Brain pericyte (primary cell): ENCODE data around the gene RNF208.
"Not testable (repeated sequence)": the region's sequence is repeated elsewhere in the genome, so short reads cannot be mapped to it uniquely, and the experiment has no call there.

Experiments
- DNase-seq: peaks from one replicate; pipeline ENCODE4 v3.0.0-alpha.2; 2012; ENCODE audit warnings: low read depth, low spot score

Gene RNF208

DNA sequence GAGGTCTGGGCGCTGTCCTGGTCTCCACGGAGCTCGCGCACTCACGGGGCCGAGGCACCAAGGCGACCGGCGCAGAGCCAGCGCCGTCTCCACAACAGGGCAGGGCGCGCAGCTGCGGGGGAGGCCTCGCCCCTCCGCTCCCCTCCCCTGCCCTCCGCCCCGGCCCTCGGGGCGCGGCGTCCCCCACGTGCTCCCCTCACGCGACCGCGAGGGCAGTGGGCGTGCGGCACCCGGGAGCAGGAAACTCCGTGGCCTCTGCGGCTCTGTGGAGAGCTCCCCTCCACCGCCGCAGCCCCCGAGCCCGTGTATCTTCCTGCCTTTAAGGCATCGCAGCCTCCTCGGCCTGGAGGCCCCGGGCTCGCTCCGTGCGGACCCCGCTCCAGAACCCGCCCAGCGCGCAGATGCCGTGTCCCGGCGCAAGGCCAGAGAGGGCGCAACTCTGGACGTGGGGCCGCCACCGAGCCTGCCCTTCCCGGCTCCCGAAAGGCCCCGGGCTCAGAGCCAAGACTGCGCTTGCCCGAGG, 18.3 kb upstream of the RNF208 start:
- DNase-seq = no peak

DNA sequence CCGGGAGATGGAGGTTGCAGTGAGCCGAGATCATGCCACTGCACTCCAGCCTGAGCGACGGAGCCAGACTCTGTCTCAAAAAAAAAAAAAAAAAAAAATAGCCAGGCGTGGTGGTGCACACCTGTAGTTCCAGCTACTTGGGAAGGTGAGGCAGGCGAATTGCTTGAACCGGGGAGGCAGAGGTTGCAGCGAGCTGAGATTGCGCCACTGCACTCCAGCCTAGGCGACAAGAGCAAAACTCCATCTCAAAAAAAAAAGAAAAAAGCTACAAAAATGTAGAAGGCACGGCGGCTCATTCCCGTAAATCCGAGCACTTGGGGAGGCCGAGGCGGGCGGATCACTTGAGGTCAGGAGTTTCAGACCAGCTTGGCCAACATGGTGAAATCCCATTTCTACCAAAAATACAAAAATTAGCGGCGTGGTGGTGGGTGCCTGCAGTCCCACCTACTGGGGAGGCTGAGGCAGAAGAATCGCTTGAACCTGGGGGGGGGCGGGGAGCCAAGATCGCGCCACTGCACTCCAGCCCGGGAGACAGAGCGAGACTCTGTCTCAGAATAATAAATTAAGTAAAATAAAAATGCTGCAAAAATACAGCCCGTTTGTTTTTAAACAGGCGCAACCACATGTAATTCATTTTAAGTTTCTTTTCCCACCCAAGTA, 17.6 kb upstream of the RNF208 start:
- DNase-seq = not testable (repeated sequence)

DNA sequence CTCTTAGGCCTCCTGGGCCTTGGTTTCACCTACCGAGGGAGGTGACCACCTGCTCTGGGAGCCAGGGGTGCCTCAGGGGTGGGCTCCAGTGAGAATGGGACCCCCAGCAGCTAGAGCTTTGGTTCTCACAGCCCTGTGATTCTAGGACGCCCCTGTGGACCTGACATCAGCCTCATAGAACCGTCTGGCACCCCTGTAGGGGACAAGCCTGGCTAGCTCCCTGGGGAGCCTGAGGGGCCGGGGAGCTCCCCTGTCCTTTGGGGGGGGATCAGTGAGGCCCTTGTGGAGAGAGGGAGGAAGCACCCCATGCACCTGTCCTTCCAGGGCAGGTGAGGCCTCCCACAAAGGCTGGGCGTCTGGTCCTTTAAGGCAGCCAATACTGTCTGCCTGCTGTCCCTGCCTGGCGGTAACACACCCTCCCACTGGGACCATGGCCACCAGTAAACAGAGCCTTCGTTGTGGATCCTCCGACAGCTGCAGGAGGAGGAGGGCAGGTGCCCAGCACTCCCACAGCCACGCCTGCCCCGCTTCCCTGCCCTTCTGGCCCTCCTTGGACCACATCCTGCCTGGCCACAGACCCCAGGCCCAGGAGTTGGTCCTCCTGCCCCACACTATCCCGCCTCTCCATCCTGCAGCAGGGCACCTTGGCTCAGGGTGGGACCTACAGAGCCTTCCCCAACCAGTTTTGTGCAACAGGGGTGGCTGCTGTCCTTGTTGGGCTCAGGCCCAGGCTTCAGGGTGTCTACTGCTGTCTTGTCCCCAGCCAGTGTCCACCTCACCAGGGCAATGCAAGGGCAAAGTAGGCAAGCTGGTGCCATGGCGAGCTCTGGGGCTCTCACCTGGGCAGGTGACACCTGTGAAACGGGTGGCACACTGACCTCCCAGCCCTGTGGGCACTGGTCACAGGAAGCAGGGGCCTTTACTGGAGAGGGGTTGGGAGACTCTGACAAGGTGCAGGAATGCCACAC, 16.0 kb upstream of the RNF208 start:
- no peak for DNase-seq

DNA sequence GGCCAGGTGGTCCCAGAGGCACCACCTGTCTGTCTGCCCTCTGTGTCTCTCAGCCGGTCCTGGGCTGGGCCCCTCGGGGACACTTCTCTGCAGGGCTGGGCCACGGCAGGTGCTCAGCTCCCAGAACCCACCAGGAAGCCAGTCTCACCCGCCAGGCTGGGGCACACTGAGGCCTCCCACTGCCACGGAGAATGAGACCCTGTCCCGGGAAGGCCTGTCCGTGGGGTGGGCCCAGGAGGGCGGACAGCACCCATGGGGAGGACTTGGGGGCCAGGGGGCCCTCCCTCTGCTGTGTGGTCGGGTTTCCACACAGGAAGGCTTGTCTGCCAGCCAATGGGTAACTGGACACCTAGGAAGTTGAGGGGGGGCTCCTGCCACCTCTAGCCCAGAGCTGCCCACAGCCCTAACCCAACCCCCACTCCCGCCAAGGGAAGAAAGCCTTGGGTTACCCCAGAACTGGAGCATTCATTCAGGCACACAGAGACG, 14.9 kb upstream of the RNF208 start:
- no peak for DNase-seq

DNA sequence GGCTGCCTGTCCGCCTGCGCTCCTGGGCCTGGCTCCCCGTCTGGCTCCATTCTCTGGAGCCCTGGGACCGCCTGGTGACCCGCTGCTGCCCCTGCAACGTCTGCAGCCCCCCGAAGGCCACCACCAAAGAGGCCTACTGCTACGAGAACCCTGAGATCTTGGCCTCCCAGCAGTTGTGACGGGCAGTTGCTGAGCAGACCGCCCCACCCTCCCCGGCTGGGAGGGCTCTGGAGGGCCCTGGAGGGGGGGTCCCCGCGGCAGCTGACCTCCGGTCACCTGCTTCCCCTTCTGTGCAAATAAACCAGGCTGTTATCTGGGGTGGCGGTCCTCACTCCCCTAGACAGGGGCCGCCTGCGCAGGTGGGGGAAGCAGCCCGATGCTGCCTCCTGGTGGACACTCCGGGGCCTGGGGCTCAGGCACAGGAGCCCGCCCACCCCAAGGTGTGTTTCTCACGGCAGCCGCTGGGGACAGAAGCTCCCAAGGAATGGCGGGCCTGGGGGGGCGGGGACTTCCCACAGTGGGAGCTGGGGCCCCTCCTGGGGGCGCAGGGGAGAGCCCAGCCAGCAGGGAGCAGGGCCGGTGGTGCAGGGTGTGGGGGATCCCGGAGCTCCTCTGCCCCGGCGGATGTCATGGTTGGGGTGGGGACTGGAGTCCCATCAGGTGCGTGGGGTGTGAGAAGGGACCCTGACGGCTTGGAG, 14.3 kb upstream of the RNF208 start:
- DNase-seq = no peak

DNA sequence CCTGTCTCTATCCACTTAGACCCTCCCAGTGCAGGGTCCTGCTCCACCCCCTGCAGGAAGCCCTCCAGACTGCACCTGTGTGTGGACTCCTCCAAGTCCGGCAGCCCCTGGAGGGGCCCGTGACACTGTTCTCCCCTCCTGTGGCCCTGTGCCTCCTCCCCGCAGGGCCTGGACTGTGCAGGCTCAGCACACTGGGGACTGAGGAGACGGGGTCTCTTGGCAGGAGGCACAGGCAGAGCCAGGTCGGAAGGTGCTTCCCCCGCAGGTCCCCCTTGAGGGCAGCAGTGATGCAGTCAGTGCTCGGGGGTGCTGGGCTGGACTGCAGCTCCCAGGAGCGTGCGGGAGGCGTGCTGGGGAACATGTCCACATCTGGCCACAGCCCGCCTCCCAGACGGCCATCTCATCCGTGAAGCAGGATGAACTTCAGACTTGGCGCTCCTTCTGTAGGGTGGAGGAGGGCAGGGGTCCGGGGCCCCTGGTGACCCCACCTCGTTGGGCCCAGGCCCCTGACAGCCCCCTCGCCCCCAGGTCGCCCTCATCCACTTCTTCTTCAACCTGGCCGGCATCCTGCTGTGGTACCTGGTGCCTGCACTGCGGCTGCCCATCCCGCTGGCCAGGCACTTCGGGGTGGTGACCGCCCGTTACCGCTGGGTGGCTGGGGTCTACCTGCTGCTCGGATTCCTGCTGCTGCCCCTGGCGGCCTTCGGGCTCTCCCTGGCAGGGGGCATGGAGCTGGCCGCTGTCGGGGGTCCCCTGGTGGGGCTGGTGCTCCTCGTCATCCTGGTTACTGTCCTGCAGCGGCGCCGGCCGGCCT, 13.6 kb upstream of the RNF208 start:
- no peak for DNase-seq

DNA sequence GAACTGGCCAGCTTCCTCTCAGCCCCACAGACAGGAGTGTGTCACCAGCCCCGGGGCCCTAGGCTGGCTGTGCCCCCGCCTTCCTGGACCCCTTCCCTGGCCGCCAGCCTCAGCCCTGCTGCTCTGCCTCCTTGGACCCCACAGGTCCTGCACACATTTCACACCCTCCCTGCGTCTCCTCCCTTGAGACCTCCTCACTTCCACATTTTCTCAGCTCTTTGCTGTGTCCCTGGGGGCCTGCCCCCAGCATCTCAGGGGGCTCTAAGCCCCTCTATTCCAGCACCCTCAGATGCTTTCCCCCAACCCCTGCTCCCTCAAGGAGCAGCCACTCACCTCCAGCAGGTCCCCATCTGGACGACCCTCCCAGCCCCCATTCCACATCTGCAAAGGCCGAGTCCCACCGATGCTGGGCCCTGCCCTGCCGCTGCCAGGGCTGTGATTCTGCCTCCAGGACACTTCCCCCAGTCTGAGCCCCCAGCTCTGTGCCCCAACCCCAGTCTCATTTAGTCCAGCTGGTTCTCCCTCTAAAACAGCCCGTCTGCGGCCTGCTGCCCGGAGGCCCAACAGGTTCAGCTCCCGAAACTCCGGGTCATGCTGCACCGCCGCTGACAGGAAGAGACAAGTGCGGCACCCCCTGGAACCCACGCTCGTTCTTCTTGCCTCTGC, 12.9 kb upstream of the RNF208 start:
- DNase-seq = no peak

DNA sequence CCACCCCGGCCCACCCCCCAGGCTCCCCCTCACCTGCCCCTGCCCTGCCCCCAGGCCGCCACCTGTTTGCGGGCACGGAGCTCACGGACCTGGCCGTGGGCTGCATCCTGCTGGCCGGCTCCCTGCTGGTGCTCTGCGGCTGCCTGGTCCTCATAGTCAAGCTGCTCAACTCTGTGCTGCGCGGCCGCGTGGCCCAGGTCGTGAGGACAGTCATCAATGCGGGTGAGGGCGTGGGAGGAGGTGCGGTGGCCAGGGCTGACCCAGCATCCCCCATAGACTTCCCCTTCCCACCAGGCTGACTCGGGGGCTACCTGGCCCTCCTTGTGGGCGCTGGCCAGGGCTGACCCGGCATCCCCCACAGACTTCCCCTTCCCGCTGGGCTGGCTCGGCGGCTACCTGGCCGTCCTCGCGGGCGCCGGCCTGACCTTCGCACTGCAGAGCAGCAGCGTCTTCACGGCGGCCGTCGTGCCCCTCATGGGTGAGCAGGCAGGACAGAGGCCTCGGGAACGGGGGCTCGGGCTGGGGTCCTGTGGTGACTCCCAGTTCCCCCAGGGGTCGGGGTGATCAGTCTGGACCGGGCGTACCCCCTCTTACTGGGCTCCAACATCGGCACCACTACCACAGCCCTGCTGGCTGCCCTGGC, 12.1 kb upstream of the RNF208 start:
- no peak for DNase-seq

DNA sequence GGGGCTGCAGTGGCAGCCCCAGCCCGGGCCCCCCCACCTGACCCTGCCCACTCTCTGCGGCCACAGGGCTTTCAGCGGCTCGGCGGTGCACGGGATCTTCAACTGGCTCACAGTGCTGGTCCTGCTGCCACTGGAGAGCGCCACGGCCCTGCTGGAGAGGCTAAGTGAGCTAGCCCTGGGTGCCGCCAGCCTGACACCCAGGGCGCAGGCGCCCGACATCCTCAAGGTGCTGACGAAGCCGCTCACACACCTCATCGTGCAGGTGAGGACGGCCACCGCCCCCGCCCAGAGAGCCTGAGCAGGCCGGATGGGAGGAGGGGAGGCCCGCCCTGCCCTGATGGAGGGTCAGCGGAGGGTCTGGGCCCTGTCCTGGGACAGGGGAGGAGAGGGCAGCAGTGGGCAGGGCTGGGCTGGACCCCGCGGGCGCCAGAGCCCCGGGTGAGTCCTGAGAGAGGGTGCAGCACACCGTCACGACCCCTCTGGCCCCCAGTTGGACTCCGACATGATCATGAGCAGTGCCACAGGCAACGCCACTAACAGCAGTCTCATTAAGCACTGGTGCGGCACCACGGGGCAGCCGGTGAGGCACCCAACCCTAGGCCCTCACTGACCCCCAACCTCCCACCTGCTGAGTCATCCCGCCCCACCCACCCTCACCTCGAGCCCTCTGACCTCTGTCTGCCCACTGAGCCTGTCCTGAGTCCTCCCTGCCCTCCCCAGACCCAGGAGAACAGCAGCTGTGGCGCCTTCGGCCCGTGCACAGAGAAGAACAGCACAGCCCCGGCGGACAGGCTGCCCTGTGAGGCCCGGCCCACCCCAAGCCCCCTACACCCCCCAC, 11.3 kb upstream of the RNF208 start:
- no peak for DNase-seq

DNA sequence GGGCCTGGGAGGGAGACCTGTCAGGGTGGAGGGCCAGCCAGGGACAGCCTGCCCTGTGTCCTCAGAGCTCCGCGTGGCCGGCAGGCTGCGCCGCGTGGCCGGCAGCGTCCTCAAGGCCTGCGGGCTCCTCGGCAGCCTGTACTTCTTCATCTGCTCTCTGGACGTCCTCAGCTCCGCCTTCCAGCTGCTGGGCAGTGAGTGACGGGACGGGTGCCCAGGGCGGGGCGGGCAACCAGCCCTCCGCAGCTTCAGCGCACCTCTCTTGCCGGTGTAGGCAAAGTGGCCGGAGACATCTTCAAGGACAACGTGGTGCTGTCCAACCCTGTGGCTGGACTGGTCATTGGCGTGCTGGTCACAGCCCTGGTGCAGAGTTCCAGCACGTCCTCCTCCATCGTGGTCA, 10.5 kb upstream of the RNF208 start:
- DNase-seq = no peak

DNA sequence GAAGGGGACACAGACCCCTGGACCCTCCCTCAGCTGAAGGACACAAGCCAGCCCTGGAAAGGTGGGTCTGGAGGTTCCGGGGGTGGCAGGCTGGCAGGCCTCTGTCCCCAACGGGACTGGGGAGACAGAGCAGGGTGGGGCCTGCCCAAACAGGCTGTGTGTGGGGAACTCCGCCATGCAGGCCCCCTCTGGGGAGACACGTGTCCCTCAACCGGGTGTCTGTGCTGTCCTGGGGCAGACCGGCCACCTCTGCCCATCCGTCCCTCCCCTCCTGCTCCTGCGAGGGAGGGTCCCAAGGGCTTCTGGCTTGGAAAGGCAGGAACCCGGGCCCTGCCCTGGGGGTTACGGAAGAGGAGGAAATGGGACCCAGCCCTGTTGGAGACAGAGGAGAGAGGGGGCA, 10.1 kb upstream of the RNF208 start:
- DNase-seq = no peak

DNA sequence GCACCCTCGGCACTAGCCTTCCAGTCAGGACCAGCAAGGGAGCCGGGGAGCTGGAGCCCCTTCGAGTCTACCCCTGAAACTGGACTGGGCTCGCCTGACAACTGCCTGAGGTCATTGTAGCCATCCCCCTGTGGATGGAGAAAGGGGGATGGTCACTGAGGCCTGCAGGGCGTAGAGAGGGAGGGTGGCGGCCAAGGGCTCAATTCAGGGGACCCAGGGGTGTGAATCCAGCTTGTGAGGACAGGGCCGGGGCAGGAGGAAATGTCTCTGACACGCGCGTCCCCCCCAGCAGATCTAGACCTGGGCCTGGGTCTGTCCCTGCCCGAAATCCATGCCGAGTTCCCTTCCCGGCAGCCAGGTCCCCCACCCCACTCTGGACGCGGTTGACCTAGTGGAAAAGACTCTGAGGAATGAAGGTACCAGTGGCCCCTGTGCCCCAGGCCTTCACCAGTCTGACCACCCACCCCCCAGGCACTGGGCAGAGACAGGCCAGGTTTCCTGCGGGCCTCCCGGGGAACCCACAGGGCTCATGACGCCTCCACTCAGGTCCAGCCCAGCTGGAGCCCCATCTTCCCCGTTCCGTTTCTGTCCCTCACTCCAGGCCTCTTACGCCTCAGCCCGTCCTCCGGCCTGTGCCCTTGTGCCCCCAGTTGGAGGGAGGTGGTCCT, 9.5 kb upstream of the RNF208 start:
- no peak for DNase-seq

DNA sequence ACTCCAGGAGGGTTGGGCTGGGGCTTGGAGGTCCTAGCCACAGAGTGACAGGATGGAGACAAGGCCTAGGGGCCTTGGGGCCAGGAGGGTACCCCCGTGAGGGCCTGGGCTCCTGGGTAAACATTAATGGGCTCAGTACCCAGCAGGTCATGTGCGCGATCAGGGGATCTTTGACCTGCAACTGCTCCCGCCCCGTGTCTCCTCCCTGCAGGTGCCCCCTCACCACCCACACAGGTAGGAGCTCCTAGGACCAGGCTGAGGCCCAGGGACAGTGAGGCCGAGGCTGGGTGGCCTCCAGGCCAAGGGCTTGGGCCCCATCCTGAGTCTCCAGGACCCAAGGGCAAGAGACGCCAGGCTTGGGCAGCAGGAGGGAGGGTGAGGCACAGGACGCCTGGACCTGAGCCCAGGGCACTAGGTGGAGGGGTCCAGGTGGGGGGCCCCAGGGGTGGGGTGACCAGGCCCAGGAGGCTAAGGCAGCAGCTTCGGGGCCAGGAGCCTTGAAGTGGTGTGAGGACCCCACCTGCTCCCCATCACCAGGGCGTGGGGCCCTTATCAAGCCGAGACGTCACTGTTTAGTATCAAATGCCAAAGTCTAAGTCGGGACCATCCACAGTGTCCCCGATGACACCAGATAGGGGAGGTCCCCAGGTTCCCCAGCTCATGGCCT, 8.8 kb upstream of the RNF208 start, which contains the start of gene SLC34A3:
SLC34A3 (plus strand) TSS at position 197 of the 667 bp plus-strand sequence. CDS start 802 bp downstream, outside the sequence.
- no peak for DNase-seq

DNA sequence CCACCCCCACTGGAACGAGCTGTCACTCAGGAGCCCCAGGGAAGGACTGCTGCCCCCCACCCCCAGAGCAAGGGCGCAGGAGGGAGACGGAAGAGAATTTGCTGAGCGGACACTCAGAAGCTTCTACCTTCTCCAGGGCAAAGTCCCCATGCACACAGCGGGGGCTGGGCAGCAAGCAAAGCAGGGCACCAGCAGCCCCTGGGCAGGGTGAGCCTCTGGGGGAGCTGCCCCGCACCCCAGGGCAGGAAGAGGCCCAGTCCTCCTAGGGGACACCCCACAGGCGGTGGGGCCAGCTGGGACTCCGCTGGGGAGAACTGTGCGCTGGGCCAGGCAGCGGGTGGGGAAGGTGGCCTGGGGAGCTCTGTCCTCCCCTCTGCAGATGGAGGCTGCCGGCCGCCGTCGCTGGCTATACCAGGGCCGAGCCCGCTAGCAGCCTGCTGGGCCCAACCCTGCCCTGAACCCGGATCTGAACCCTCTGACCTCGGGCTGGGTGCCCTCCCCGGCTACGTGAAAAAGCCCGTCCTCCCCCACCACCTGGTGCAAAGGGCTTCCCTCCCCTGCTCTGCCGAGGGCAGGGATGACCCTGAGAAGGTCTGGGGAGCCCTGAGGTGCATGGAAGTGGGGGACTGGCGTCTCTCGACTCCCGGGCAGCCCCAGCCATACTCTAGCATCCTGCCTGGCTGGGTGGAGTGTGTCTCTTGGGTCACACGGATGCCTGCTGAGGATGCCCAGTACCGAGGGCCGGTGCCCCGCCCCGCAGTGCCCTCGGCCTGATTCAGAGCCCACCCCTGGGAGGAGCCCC, 8.1 kb upstream of the RNF208 start:
- no peak for DNase-seq

DNA sequence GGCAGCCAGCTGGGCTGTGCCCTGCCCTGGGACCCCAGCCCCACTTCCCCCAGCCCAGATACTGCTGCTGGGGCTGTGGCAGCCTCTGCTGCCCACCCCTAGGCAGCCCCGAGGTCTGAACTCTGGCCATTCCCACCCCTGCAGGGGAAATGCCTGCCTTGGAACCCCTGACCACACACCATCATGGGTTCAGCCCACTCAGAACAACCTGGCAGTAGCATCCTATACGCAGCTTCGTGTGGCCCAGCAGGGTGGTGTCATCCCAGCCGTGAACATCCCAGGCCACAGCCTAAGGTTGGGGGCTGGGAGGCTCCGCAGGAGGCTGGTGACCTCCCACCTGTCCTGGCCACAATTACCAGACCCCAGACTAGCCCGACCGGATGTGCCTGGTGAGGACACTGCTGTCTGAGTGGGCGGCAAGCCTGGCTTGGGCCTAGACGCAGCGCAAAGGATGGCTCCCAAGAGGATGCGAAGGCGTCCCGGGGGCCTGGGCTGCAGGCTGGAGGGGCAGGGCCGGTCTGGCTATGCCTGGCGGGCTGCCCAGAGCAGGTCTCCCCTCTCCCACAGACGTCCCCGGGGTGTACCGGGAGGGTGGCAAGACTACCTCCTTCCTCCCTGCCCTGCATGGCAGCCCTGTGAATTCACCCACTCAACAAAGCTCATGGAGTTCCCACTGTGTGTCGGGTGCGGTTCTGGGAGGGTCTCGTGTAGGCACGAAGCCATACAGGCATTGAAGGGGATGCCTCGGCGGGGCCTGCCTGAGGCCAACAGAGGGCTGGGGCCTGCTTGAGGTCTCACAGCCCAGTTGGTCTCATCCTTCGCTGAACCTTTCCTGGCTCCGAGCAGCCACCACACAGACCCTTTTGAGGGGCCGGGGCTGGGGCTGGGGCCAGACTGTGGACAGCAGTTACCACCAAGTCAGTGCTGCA, 7.2 kb upstream of the RNF208 start:
- no peak for DNase-seq

DNA sequence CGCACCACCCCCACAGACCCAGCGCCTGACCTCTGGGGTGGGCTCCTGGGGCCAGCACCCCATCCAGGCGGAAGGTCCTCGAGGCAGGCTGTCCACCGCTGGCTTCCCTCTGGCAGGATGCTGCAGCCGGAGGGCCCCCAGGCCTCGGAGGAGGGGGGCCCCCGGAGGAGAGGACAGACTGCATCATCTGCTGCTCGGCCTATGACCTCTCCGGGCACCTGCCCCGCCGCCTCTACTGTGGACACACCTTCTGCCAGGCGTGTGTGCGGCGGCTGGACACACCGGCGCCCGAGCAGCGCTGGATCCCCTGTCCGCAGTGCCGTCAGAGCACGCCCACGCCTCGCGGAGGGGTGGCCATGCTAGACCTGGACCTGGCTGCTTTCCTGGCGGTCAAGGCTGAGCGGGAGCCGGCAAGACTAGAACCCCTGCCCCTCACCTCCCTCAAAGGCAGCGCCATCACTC, 6.5 kb upstream of the RNF208 start:
- DNase-seq = no peak
